NCI-H526 (cell line): ENCODE measurements around the gene TRPV3.

Source experiments
- DNase-seq, 2 experiments: peaks; one replicate each; lab custom pipeline; 2025; lab: John Stamatoyannopoulos, UW

TRPV3 gene

GRCh38 chr17:3546521-3546920, 11.1 kb downstream of the TRPV3 start:
- no peak for DNase-seq

GRCh38 chr17:3545151-3545550, 12.5 kb downstream of the TRPV3 start:
- DNase-seq, result no peak

- no peak for DNase-seq
These were observed 13.2 kb downstream of the TRPV3 start for GRCh38 chr17:3544365-3544764.

GRCh38 chr17:3543453-3543852, 14.2 kb downstream of the TRPV3 start:
- DNase-seq, result no peak

- DNase-seq, result no peak
These were observed 15.1 kb downstream of the TRPV3 start for GRCh38 chr17:3542410-3543088.

DNA sequence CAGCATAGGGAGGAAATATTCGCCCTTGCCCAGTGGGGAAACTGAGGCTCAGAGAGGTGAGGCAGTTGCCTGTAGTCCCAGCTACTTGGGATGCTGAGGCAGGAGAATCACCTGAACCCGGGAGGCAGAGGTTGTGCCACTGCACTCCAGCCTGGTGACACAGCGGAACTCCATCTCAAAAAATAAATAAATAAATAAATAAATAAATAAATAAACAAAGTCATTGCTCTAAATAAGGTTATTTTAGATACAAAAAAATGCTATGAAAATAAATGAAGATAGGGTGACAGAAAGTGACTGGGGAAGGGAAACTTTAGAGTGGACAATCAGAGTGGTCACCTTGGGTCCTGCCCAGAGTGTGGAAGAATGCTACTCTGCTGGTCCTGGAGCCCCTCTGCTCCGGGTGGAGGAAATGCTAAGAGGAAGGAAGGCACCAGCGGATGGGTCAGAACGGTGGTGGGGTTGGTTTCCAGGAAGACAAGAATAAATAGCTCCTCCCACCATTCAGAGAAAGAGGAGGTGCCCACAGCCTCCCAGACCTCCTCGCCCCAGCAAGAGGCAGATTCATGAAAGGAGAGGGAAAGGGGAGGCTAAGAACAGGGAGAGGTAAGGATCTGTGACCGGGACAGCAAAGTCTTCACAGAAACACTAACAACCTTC, 17.6 kb downstream of the TRPV3 start:
- no peak for DNase-seq

- DNase-seq, result no peak
These were observed 20.9 kb downstream of the TRPV3 start for GRCh38 chr17:3536716-3537115.

GRCh38 chr17:3535253-3535995, 22.2 kb downstream of the TRPV3 start:
- peak in 1 of 2 experiments; percentile 67 for DNase-seq

DNA sequence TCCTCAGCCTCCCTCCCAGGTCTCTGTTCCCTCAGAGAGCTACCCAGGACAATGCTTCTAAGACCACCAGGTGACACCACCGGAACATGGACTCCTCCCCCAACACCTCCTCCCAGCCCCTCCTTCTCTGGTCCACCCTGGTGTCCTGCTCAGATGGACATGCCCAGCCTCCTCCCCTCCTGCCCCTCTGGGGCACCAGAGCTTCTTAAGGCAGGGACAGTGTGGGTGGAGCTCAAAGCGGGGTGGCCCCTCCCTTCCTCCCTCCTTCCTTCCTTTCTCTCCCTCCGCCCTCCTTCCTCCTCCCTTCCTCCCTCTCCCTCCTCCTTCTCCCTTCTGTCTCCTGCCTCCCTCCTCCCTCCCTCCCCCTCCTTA, 22.7 kb downstream of the TRPV3 start:
- DNase-seq, result no peak

DNA sequence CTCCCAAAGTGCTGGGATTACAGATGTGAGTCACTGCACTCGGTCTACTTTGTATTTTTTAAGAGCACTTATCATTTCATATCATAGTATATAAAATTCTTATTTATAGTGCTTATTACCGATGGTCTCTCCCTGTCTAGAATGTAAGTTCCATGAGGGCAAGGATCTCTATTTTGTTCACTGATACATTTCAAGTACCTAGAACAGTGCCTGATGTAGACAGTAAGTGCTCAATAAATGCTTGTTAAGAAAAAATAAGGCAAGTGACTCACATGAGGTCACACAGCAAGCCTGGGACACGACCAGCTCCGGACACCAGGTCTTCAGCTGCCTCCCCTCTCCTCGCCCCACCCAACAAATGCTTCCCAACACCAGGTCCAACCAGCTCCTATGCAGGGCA, 23.9 kb downstream of the TRPV3 start:
- DNase-seq, result no peak

- no peak for DNase-seq
These were observed 24.8 kb downstream of the TRPV3 start for GRCh38 chr17:3532859-3533142.

- no peak for DNase-seq
These were observed 25.3 kb downstream of the TRPV3 start for GRCh38 chr17:3532106-3532858.

GRCh38 chr17:3531266-3532101, 26.1 kb downstream of the TRPV3 start:
- no peak for DNase-seq

- no peak for DNase-seq
These were observed 27.5 kb downstream of the TRPV3 start for GRCh38 chr17:3529817-3530741.

- DNase-seq, result no peak
These were observed 28.6 kb downstream of the TRPV3 start for GRCh38 chr17:3528880-3529511.

DNA sequence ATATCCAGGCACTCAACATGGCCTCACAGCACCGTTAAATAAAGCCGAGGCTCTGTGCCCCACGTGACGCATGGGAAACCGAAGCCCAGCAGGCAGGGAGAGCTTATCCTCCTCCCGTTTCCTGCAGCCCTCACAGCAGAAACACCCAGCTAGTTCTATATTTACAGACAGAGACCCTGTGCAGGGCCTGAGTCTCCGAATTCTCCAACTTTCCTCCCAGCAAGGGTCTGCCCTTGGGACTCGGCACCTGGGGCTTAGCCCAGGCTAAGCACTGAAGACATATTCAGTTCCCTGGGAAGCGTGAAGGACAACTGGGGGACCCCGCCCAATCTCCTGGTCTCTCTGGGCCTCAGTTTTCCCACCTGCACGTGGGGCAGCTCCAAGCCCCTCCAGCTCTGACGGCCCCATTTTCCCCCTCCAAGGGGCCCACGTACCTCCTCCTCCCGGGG, 29.2 kb downstream of the TRPV3 start:
- no peak for DNase-seq

DNA sequence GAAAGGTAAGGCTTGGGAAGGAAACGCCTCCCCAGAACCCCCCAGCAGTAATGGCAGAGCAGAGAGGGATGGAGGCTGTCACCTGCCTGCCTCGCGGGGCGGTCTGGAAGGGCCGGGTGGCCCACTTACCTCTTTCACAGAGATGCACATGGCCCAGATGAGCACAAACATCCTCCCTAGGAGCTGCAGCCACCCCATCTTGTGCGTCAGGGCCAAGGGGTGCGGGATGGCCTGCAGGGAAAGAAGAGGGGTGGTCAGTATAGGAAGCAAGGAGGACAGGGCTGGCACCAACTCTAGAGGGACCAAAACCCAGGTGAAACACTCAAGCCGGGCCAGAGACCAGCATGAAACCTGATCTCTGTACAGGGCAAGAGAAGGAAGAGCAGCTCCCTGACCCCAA, 29.7 kb downstream of the TRPV3 start:
- no peak for DNase-seq

GRCh38 chr17:3527468-3527867, 30.1 kb downstream of the TRPV3 start:
- no peak for DNase-seq

GRCh38 chr17:3526971-3527370, 30.6 kb downstream of the TRPV3 start:
- no peak for DNase-seq

- DNase-seq, result no peak
These were observed 31.1 kb downstream of the TRPV3 start for GRCh38 chr17:3526491-3526890.
